Loucy (cell line): ENCODE data around the gene PFN1.

Source experiments
- H2AFZ ChIP-seq: fragments of 200-600 bp; sonication (generic); 2 replicates; pipeline ENCODE4 v1.6.0; 2016; ENCODE audit warnings: antibody characterized with exemption, mild to moderate bottlenecking, low read length, moderate library complexity
- H3F3A ChIP-seq: fragments of 200-600 bp; 2 replicates; pipeline ENCODE4 v1.6.0; 2016; ENCODE audit warnings: antibody characterized with exemption, low read depth, mild to moderate bottlenecking
- H3K27me3 ChIP-seq: fragments of 200-600 bp; sonication (generic); 2 replicates; pipeline ENCODE4 v1.6.1; 2014; ENCODE audit warnings: low read length, mild to moderate bottlenecking; ENCODE audit not compliant: insufficient read depth, poor library complexity, severe bottlenecking
- H3K36me3 ChIP-seq: fragments of 200-600 bp; sonication (generic); 2 replicates; pipeline ENCODE4 v1.6.1; 2016; ENCODE audit warnings: low read length; ENCODE audit not compliant: insufficient read depth
- H3K4me1 ChIP-seq: fragments of 200-600 bp; sonication (generic); 2 replicates; pipeline ENCODE4 v1.5.1; 2014; ENCODE audit warnings: low read length, mild to moderate bottlenecking; ENCODE audit not compliant: insufficient read depth, poor library complexity, severe bottlenecking
- H3K4me2 ChIP-seq: fragments of 200-600 bp; sonication (generic); 2 replicates; pipeline ENCODE4 v1.6.0; 2014; ENCODE audit warnings: antibody characterized with exemption, low read length, low read depth, mild to moderate bottlenecking; ENCODE audit not compliant: poor library complexity, severe bottlenecking
- H3K4me3 ChIP-seq: fragments of 200-600 bp; sonication (generic); 2 replicates; pipeline ENCODE4 v1.5.1; 2014; ENCODE audit warnings: low read length, mild to moderate bottlenecking, mixed read lengths; ENCODE audit not compliant: poor library complexity, severe bottlenecking
- H3K79me2 ChIP-seq: fragments of 200-600 bp; sonication (generic); 2 replicates; pipeline ENCODE4 v1.6.1; 2014; ENCODE audit warnings: low read length; ENCODE audit not compliant: insufficient read depth
- H3K9ac ChIP-seq: fragments of 200-600 bp; sonication (generic); 2 replicates; pipeline ENCODE4 v1.6.0; 2014; ENCODE audit warnings: mild to moderate bottlenecking, low read depth, low read length, moderate library complexity; ENCODE audit not compliant: poor library complexity, severe bottlenecking
- H3K9me2 ChIP-seq: fragments of 200-600 bp; sonication (generic); replicated peaks from 2 replicates; pipeline ENCODE4 v1.6.1; 2016; ENCODE audit warnings: low read depth, low read length, mixed read lengths
- H3K9me3 ChIP-seq: fragments of 200-600 bp; sonication (generic); 2 replicates; pipeline ENCODE4 v1.6.1; 2014; ENCODE audit warnings: mild to moderate bottlenecking, antibody characterized with exemption, low read length, low read depth; ENCODE audit not compliant: insufficient read depth
- H4K20me1 ChIP-seq: fragments of 200-600 bp; sonication (generic); 2 replicates; pipeline ENCODE4 v1.6.0; 2014; ENCODE audit warnings: antibody characterized with exemption, low read length, mild to moderate bottlenecking; ENCODE audit not compliant: insufficient read depth, poor library complexity, severe bottlenecking
- EZH2phosphoT487 ChIP-seq: fragments of 200-600 bp; IDR thresholded peaks from 2 replicates; pipeline ENCODE4 v1.6.1; 2018; ENCODE audit warnings: antibody characterized with exemption, mild to moderate bottlenecking, moderate library complexity, borderline replicate concordance
- TF ChIP-seq, protein P1 (sequence below): fragments of 200-600 bp; sonication (generic); conservative IDR thresholded peaks from 2 replicates; pipeline ENCODE4 v1.5.1; 2014; ENCODE audit warnings: mild to moderate bottlenecking, antibody characterized with exemption, low read length

The PFN1 gene

DNA sequence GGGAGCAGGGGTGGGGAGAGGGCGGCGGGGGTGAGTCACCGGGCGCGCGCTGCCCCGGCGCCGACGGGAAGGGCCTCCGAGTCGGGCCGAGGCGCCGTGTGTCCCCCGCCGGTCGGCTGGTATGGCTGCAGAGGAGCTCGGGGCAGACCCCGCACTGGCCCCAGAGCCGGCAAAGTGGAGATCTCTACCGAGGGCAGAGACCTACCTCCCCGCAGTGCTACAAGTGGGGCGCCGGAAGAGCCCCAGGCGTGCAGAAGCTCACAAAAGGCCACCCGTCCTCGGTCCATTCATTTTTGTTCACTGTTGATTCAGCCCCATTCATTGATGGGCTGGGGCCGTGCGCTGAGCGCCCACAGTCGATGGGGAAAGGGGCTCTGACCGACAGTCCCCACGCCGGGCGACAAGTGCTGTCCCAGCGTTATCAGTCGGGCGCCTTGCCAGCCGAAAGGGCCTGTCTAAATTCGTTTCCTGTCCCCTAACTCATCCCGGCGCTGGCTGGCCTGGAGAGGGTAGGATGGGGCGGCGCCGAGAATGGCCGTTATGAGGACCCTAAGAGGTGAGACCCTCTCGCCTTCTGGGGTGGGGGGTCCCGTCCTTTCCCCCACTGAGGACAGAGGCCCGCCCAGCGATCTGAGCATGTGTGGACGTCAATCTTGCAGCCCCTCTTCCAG lies 1.9 kb upstream of the PFN1 start:
- Histone ChIP-seq H2AFZ (no peak overlapping the region), H3K4me2 (peak overlapping the region; percentile 91), H4K20me1 (peaks cover 30% of the 10 kb centered on the region), H3F3A (peaks cover 28% of the 10 kb centered on the region), H3K27me3 (peaks cover 14% of the 10 kb centered on the region), H3K9ac (peak overlapping the region; percentile 99), H3K79me2 (peaks cover 50% of the 10 kb centered on the region), H3K4me3 (peak overlapping the region; percentile 90), H3K9me3 (no peaks in the 10 kb centered on the region), H3K4me1 (peaks cover 26% of the 10 kb centered on the region), H3K36me3 (peaks cover 22% of the 10 kb centered on the region), H3K9me2 (no peaks in the 10 kb centered on the region)
- TF ChIP-seq EZH2phosphoT487: no peak
- TF ChIP-seq, protein P1, sequence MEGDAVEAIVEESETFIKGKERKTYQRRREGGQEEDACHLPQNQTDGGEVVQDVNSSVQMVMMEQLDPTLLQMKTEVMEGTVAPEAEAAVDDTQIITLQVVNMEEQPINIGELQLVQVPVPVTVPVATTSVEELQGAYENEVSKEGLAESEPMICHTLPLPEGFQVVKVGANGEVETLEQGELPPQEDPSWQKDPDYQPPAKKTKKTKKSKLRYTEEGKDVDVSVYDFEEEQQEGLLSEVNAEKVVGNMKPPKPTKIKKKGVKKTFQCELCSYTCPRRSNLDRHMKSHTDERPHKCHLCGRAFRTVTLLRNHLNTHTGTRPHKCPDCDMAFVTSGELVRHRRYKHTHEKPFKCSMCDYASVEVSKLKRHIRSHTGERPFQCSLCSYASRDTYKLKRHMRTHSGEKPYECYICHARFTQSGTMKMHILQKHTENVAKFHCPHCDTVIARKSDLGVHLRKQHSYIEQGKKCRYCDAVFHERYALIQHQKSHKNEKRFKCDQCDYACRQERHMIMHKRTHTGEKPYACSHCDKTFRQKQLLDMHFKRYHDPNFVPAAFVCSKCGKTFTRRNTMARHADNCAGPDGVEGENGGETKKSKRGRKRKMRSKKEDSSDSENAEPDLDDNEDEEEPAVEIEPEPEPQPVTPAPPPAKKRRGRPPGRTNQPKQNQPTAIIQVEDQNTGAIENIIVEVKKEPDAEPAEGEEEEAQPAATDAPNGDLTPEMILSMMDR: no peak

GRCh38 chr17:4949321-4950074 lies 1.2 kb upstream of the PFN1 start:
- Histone ChIP-seq H3K36me3 (peaks cover 29% of the 10 kb centered on the region), H3K4me1 (peaks cover 33% of the 10 kb centered on the region), H3K27me3 (peaks cover 14% of the 10 kb centered on the region), H2AFZ (peak overlapping the region; percentile 84), H3K4me2 (peak overlapping the region; percentile 91), H3K9me2 (no peaks in the 10 kb centered on the region), H3F3A (peaks cover 35% of the 10 kb centered on the region), H3K4me3 (peak overlapping the region; percentile 90), H3K79me2 (peaks cover 57% of the 10 kb centered on the region), H3K9me3 (no peaks in the 10 kb centered on the region), H4K20me1 (peaks cover 37% of the 10 kb centered on the region), H3K9ac (peak overlapping the region; percentile 99)
- TF ChIP-seq, protein P1: no peak
- TF ChIP-seq EZH2phosphoT487: no peak

GRCh38 chr17:4948931-4949320 lies 596 bp upstream of the PFN1 start:
- TF ChIP-seq, protein P1: no peak
- TF ChIP-seq EZH2phosphoT487: no peak
- Histone ChIP-seq H4K20me1 (peaks cover 41% of the 10 kb centered on the region), H3K9me3 (no peaks in the 10 kb centered on the region), H3K79me2 (peaks cover 63% of the 10 kb centered on the region), H3K36me3 (peaks cover 31% of the 10 kb centered on the region), H3K27me3 (peaks cover 14% of the 10 kb centered on the region), H3K4me3 (peak overlapping the region; percentile 90), H3K9ac (peak overlapping the region; percentile 99), H3K9me2 (no peaks in the 10 kb centered on the region), H3K4me2 (peak overlapping the region; percentile 91), H3F3A (peaks cover 39% of the 10 kb centered on the region), H2AFZ (peak overlapping the region; percentile 84), H3K4me1 (peaks cover 37% of the 10 kb centered on the region)
